Cardiac muscle cell (in vitro differentiated cells and primary cell): ENCODE data around the gene SMPX. TPM values are rescaled to one million over a fixed set of nuclear protein-coding genes. Genes with fewer than 3 reads are reported as not detected.

ENCODE experiments used
- DNase-seq, 2 donors: peaks; one replicate each; pipeline versions ENCODE4 v3.0.0 to v3.0.0-alpha.2; 2010 to 2017; ENCODE audit warnings: low read depth in 1 of 2, low spot score in 1 of 2
- H3K27ac ChIP-seq: fragments of 200-600 bp; sonication (generic); 2 replicates; pipeline ENCODE4 v1.5.1; 2016
- H3K27me3 ChIP-seq: fragments of 200-600 bp; sonication (generic); 2 replicates; pipeline ENCODE4 v1.6.0; 2016; ENCODE audit warnings: control low read depth
- H3K36me3 ChIP-seq: fragments of 200-600 bp; sonication (generic); 2 replicates; pipeline ENCODE4 v1.5.1; 2016; ENCODE audit warnings: control low read depth
- H3K4me1 ChIP-seq: fragments of 200-600 bp; sonication (generic); 2 replicates; pipeline ENCODE4 v1.8.1; 2017; ENCODE audit warnings: low read depth, mild to moderate bottlenecking, mixed run types
- H3K4me3 ChIP-seq: fragments of 200-600 bp; sonication (generic); 2 replicates; pipeline ENCODE4 v1.5.1; 2016; ENCODE audit warnings: mild to moderate bottlenecking
- H3K9me3 ChIP-seq: fragments of 200-600 bp; sonication (generic); 2 replicates; pipeline ENCODE4 v1.5.1; 2017; ENCODE audit warnings: low read depth, mild to moderate bottlenecking, control low read depth
- CTCF ChIP-seq: IDR thresholded peaks from 2 replicates; pipeline ENCODE4 v1.5.1; 2012; ENCODE audit warnings: low read depth, mild to moderate bottlenecking, low read length
- polyA plus RNA-seq: library from polyadenylated mRNA; unstranded; fragments of >200 nt; fragmentation: Nextera tagmentation; extraction: Ambion mirVana; gene quantifications from 2 replicates; pipeline ENCODE4 v1.2.1, GENCODE V29; 2016
- total RNA-seq: library from RNA; depleted of rRNA; stranded (reverse); fragments of >200 nt; gene quantifications from 2 replicates; pipeline ENCODE4 v1.2.3, GENCODE V29; 2016

The SMPX gene
- total and polyA plus RNA-seq, 2 experiments from 2014 or later: 402 to 1,072 TPM

GRCh38 chrX:21734175-21734574, 23.7 kb downstream of the SMPX start:
- H3K9me3 ChIP-seq: no peaks in the 10 kb centered on the region
- TF ChIP-seq CTCF: no peak
- no peaks in the 10 kb centered on the region for H3K27me3 ChIP-seq
- no peak overlapping the region for H3K4me3 ChIP-seq
- H3K36me3 ChIP-seq: peaks cover 79% of the 10 kb centered on the region
- H3K4me1 ChIP-seq: peaks cover 10% of the 10 kb centered on the region
- no peak for DNase-seq
- H3K27ac ChIP-seq: no peak overlapping the region

- H3K9me3 ChIP-seq: no peaks in the 10 kb centered on the region
- no peak for DNase-seq
- no peak for TF ChIP-seq CTCF
- H3K4me3 ChIP-seq: no peak overlapping the region
- H3K36me3 ChIP-seq: peaks cover 84% of the 10 kb centered on the region
- H3K27ac ChIP-seq: no peak overlapping the region
- peaks cover 6% of the 10 kb centered on the region for H3K4me1 ChIP-seq
- H3K27me3 ChIP-seq: no peaks in the 10 kb centered on the region
These were observed 24.2 kb downstream of the SMPX start for GRCh38 chrX:21733705-21734104.

- Histone ChIP-seq H3K27me3 (no peaks in the 10 kb centered on the region), H3K27ac (peak overlapping the region; percentile 22), H3K4me3 (no peak overlapping the region), H3K4me1 (peaks cover 10% of the 10 kb centered on the region), H3K36me3 (peaks cover 62% of the 10 kb centered on the region), H3K9me3 (no peaks in the 10 kb centered on the region)
- TF ChIP-seq CTCF: no peak
- DNase-seq: no peak
These were observed 27.9 kb downstream of the SMPX start for GRCh38 chrX:21730026-21730425.

GRCh38 chrX:21728276-21728968, 29.5 kb downstream of the SMPX start:
- peaks cover 10% of the 10 kb centered on the region for H3K4me1 ChIP-seq
- no peak for TF ChIP-seq CTCF
- H3K27ac ChIP-seq: no peak overlapping the region
- no peak overlapping the region for H3K4me3 ChIP-seq
- H3K9me3 ChIP-seq: no peaks in the 10 kb centered on the region
- H3K27me3 ChIP-seq: no peaks in the 10 kb centered on the region
- H3K36me3 ChIP-seq: peaks cover 56% of the 10 kb centered on the region
- no peak for DNase-seq

- peaks cover 39% of the 10 kb centered on the region for H3K36me3 ChIP-seq
- no peak for DNase-seq
- TF ChIP-seq CTCF: no peak
- H3K27me3 ChIP-seq: no peaks in the 10 kb centered on the region
- peak overlapping the region; percentile 38 for H3K27ac ChIP-seq
- H3K9me3 ChIP-seq: no peaks in the 10 kb centered on the region
- H3K4me3 ChIP-seq: no peak overlapping the region
- peaks cover 10% of the 10 kb centered on the region for H3K4me1 ChIP-seq
These were observed 32.0 kb downstream of the SMPX start for GRCh38 chrX:21725916-21726315.
